ENCODE results near the gene PSORS1C1.

The PSORS1C1 gene

DNA sequence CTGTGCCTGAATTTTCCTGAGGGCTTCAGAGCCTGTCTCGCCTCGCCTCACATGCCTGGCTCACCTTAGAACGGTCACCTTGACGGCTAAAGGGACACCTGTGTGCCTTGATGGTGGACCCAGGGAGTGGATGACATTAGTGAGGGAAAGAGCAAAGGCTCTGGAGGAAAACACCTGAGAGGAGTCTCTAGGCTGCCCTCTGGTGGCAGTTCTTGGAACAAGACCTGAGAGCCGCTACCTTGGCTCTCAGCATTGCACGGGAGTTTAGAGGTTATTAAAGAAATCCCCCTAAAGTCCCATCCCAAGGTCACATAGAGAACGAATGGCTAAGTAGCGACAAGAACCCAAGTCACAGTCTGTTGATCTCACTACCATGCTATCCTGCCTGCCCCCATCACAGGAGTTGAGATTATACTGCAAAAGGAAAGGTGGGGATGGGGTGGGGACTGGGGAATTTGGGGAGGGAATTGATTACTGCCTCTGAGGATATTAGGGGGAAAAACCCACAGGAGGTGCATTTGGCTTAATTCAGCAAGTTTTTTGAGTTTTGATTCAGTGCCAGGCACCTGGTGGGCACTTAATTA is 13.6 kb downstream of the PSORS1C1 start:
- DNase-seq = peak; percentile 64

DNA sequence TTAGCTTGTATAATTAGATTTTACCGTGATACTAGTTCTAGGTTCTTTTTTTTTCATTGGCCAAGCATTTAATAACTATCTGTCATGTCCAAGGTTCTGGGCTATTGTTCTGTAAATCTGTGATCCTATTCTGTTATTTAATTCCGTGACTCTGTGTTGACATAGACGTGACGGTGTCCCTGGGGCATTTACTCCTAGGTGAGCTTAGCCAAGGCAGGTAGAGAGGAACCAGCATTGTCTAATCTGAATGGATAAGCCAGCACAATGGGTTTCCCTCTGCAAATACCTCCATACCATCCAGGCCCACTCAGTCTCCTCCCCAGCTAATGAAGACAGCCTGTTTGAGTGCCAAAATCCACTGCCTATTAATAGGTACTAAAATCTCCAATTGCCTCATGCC is 14.5 kb downstream of the PSORS1C1 start:
- DNase-seq = no peak

DNA sequence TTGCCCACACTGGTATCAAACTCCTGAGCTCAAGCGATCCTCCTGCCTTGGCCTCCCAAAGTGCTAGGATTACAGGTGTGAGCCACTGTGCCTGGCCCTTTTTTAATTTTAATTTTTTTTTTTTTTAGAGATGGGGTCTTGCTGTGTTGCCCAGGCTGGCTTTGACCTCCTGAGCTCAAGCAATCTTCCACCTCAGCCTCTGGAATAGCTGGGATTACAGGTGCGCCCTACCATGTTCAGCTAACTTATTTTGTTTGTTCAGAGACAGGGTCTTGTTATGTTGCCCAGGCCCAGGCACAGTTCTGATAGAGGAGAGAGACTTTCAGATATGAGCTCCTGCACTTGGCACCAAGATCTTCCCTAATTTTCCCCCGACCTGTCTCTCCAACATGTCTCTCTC is 16.2 kb downstream of the PSORS1C1 start:
- no peak for DNase-seq

DNA sequence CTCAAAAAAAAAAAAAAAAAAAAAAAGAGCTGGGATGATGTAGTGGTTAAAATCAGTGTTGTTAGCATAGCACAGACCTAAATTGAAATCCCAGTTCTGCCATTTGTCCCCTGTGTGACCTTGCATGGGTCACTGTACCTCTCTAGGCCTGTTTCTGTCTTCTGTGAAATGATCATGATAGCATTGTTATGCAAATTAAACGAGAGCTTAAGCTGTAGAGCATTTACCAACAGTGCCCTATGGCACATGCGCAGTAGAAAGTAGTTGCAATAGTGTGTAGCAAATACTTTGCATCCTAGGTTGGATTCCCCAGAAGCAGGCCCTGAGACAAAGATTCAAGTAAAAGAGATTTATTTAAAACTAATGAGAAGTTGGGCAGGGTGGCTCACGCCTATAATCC is 17.0 kb downstream of the PSORS1C1 start:
- DNase-seq = no peak

DNA sequence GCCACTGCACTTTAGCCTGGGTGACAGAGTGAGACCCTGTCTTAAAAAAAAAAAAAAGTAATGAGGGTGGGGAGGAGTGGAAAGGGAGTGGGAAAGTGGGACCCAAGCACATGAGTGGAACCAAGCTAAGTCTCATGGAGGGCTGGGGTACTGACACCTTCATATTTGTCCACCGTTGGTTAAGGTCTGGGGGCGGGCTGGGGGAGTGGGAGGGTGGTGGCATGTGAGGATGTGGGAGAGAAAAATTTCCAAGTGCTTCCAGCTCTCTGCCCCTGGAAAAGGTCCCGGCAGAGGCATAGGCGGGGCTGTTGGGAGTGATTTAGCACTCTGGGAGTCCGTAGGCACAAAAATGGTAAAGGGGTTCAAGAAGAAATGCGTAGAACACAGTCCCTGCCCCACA is 18.2 kb downstream of the PSORS1C1 start:
- DNase-seq = no peak

DNA sequence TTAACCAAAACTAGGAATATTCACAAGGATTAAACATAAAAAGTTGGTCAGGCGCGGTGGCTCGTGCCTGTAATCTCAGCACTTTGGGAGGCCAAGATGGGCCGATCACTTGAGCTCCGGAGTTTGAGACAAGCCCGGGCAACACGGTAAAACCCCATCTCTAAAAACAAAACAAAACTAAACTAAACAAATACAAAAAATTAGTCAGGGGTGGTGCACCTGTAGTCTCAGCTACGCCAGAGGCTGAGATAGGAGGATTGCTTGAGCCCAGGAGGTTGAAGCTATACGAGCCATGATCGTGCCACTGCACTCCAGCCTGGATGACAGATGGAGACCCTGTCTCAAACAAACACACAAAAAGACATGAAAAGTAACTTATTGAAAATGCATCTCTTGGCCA is 21.1 kb downstream of the PSORS1C1 start:
- DNase-seq = no peak

DNA sequence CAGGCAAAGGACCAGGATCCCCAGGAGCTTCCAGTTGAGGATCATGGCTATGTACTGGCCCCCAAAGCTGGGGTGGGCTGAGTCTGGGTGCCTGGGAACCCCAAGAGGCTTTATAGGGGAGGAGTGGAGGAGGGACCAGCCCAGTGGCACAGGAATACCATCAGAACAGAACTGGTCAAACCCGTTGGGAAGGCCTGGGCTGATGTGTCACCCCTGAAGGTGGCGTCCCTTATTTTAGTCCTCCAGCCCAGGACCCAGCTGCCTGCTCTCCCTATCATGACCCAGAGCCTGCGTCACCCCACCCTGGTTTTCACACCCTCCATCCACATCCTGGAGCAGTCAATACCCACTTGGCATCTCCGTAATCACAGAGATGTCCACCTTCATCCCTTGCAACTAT is 24.4 kb downstream of the PSORS1C1 start, which contains the start of gene PSORS1C2:
Gene PSORS1C2, minus strand, starts transcription at position 85 of the 400 bp plus-strand sequence. Its CDS starts 40 bp downstream, at position 45.
- DNase-seq = no peak

DNA sequence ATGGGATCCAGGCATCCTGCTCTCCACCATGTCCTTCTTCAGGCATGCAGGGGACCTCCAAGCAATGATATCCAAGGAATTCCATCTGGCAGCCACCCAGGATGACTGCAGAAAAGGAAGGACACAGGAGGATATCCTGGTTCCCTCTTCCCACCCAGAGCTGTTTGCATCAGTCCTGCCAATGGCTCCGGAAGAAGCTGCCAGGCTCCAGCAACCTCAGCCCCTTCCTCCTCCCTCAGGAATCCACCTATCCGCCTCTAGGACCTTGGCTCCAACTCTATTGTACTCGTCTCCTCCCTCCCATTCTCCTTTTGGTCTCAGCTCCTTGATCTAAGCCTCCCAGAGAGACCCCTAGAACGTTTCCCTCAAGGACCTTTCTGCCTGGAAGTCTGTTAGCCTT is 25.0 kb downstream of the PSORS1C1 start:
- DNase-seq = no peak

DNA sequence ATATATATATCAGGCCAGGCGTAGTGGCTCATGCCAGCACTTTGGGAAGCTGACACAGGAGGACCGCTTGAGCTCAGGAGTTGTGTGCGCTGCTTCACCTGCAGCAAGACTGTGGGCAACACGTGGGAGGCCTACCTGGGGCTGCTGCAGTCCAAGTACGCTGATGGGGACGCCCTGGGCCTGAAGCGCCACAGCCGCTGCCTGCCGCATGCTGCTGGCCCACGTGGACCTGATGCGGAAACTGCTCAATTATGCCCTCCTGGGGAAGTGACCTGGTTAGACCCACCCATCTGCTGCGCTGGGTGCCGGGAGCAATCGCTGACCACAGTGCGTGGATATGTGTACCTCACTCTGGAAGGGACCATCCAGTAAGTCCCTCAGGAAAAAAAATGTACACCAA is 26.0 kb downstream of the PSORS1C1 start:
- DNase-seq = no peak

DNA sequence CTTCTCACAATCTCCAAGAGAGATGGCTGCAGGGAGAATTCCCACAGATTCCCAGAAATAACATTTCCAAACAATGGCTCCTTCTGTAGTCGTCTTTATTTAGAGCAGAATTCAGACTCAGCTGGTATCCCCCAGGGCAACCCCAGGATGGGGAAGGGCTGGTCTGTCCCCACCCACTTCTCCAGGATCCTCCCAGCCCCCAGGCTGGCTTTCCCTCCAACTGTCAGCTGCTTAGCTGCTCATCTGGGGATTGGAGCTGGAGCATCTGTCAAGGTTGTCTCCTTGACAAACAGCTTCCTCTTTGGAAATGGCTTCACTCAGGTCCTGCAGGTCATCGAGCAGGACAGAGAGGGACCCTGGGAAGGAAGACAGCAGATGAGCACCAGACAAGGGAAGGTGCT is 27.8 kb downstream of the PSORS1C1 start:
- peak; percentile 39 for DNase-seq

DNA sequence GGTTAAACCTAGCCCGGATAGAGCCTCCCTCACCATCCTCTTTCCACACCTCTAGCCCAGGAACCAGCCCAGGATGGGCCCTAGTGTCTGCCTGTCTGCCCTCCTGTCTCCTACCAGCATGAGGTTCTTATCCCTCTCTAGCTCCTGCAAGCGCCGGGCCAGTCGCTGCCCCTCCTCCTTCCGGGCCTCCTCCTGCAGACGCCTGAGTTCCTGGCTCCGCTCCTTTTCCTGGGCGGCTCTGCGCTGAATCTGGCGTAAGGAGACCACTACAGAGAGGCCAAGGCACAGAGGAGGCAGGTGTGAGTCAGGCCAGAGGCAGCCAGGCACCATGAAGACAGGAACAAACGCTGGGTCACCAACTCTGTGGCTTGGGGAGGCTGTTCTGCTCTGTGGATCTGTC is 28.5 kb downstream of the PSORS1C1 start:
- peak; percentile 32 for DNase-seq

DNA sequence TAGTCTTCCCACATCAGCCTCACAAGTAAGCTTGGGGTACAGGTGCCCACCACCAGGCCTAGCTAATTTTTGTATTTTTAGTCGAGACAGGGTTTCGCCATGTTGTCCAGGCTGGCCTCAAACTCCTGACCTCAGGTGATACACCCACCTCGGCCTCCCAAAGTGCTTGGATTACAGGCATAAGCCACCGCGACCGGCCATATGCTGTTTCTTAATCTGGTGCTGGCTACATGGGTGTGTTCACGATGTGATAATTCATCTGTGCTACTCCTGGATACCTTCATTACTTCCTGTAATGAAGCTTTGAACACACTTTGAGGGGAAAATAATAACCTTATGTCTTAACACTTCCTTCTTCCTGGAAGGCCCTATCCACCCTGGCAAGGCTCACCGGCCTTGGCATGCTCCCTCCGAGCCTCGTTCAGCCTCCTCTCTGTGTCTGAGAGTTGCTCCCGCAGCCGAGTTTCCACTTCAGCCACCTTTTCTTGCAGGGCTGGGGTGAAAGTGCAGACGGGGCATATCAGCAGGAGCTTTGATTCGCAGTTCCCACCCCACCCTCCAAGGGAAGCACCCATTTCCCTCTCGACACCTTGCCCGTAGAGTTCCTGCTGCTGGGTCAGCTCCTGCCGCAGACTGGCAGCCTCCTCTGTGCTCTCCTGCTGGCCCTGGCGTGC is 29.8 kb downstream of the PSORS1C1 start:
- no peak for DNase-seq

DNA sequence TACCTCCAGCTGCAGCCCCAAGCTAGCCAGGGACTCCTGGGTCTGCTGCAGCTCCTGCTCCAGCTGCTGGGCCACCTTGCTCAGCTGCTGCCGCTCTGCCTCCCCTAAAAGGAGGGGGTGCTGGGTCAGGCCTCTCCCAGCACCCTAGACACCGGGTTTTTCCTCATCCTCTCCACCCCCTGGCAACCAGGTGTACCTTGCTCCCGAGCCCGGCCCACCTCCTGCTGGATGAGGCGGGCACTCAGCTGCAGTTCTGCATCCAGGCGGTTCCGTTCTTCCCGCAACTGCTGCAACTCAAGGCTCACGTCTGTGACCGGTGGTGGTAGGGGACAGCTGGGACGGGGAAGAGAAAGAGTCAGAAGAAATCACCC is 30.4 kb downstream of the PSORS1C1 start:
- DNase-seq = no peak

DNA sequence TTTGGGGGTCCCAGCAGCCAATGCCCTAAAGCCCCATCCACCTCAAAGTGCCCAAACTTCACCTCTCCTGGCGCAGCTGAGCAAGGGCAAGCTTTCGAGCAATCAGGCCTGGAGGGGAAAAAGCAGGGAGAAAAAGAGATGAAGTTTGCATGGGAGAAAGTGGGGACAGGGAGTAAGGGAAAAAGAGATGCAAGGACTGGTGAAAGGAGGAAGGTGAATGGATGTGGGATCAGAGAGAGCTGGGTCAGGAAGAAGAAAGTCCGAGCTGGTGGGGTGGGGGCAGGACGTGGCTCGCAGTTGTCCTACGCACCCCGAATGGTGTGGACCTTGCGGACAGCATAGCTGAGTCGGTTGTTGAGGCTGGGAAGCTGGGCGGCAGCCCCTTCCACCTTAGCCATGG is 30.8 kb downstream of the PSORS1C1 start:
- DNase-seq = no peak

DNA sequence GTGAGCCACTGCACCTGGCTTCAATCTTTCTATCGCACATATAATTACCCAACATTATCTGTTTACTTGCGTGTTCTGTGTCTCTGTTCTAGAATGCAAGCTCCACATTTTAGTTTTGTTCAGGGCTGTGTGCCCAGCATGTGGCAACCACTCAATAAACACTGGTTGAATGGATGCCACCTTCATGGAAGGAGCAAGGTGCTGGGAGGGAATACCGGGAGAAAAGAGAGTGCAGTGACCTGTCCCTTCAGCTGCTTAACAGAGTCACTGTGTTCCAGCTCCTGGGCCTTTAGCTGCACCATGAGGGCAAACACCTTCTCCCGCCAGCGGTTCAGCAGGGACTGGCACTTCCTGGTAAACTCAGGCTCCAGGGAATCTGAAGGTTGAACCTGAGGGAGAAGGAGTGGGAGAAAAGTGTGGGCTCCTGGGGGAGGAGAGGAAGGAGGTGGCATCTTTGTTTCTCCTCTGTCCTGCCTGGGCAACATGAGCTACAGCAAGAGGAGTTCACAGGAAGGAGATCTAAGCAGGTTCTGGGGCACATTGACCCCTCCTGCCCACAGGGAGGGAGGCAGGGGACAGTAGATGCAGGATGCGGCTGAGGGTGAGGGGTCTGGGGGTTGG is 35.3 kb downstream of the PSORS1C1 start:
- no peak for DNase-seq

DNA sequence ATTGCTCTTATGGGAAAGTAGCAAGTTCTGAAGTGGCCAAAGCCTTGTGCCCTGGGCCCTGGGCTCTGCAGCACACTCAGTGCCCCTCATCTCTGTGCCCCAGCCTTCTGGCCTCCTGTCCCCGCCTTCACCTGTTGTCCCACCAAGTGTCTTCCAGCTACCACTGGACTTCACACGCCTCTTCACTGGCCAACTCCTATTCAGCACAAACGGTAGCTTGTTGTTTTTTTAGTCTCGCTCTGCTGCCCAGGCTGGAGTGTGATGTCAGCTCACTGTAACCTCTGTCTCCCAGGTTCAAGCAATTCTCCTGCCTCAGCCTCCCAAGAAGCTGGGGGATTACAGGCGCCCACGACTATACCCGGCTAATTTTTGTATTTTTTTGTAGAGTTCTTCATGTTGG is 38.2 kb downstream of the PSORS1C1 start:
- no peak for DNase-seq

DNA sequence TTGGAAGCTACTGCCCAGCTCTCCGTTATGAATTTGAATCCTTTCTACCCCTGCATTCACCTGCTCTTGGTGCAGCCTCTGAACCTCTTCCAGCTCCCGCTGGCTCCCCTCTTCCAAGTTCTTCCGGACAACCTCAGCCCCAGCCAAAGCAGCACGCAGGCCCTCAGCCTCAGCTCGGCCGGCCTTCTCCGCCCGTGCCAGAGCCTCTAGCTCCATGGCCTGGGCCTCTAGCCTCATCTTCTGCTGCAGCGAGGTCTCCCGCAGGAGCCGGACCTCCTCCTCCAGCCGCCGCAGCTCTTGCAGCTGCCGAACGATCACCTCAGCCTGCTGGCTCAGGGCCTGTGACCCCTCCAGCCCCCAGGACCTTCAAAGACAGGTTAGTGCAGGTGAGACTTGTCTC is 39.8 kb downstream of the PSORS1C1 start:
- DNase-seq = no peak

DNA sequence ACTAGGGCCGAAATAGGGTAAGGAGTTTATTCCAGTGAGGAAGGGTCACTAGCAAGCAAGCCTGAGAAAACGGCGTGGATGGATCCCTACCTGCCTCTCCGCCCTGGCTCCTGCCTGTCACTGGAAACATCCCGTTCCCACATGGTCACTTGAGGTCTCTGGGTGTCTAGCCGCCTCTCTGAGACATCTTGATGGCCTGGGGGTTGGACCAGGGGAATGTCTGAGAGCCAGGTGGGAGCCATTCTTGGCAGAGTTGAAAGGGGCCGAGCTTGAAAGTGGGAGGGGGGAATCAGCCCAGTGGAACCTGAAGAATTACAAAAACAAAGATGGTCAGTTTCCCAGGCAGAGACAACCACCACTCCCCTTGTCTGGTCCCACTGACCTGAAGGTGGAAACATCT is 42.0 kb downstream of the PSORS1C1 start:
- no peak for DNase-seq

DNA sequence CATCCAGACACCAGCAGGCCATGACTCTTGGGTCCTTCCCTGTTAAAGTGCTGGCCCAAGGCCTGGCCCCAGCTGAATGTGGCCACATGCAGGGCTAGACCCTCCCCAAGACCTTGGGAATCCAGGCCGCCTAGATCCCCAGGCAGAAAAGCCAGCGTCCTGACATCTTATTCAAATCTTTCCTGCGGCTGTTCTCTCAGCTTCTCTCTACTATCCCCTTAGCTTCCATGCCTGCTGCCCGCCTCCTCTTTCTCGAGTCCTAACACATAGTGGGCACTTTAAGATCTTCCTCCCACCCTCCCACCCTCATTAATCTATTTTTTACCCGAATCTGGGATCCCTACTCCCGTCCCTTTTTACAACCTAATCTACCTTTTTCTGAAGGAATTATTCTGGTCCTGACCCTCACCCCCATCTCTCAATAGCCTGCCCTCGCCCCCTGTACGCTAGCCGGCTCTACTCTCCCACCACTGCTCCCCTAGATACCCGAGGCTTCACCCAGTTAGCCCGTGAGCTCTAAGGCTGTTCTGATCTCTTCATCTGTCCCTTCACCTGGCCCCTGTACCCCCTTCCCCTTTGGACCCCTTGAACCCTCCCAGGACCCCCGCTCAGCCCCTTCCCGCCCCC is 43.0 kb downstream of the PSORS1C1 start, which contains the start of gene CCHCR1:
Gene CCHCR1, minus strand, starts transcription at position 290 of the 627 bp plus-strand sequence. Its CDS starts 202 bp downstream, at position 88.
- peak; percentile 23 for DNase-seq

DNA sequence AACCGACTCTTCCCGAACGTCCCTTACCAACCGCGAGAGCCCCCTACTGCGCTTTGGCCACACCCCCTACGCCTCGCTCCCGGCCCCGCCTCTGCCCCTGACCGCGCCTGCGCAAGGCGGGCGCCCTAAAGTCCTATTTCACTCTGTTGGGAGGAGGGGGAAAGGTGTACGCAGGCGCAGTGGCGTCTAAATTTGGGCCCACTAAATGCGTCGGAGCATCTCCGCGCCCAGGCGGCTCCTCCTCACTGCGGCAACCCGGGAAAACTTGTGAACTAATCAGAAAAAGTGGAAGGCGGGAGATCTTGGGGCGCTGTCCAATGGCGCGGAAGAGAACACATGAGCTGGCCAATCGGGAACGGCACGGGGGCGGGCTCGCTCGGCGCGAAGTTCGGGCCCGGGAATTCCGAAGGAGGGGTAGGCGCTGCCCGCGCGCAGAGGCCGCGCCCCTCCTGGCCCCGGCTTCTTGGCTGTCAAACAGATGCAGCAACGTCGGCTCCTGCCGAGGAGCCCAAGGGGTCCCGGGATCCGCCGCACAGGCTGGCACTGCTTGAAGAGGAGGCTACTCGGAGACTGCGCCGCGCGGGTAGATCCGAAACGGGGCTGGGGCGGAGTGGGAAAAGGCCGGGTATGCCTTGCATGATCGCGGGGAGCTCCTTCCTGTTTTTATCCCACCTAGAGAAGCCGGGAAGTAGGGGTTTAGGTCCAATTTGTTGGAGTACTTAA is 43.7 kb downstream of the PSORS1C1 start, which contains the start of gene TCF19:
Gene TCF19, plus strand, starts transcription at position 450 of the 723 bp plus-strand sequence. CDS start 881 bp downstream, outside the sequence.
- DNase-seq = peak; percentile 99

DNA sequence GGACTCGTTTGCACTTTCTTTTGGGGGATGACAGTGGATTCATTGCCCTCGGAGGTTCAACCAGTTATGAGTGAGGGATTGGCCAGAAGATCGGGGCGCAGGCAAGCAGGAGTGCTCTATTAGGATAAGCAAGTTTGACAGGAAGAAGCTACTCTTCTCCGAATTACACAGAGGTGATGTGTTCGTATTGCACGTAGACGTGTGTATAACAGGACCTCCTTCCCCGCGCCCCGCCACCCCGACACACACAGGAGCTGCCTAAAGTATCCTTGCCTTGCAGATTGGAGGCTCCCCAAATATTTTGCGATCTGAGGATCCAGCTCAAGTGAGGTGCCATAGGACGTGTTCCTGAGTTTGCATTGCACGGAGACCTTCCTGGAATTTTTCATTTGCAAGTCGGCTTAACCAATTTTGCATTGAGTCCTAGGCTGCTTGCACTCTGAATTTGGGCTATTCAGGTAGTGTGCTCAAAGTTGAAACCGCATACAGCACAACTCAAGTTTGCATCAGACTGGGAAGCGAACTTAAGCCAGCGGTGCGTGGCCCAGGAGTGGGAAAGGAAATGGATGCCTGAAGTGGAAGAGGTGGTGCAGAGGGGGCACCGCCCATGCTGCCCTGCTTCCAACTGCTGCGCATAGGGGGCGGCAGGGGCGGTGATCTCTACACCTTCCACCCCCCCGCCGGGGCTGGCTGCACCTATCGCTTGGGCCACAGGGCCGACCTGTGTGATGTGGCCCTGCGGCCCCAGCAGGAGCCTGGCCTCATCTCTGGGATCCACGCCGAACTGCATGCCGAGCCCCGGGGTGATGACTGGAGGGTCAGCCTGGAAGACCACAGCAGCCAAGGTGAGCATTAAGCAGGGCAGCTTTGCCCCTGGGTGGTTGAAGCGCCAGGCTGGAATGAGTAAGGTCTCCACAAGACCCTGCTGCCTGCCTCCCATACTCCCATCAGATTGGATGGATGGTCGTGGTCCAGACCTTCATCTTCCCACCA is 44.6 kb downstream of the PSORS1C1 start:
- no peak for DNase-seq

Measured in retina (tissue), 1 donor.